B cell (primary cell): ENCODE results near the gene PTPRT. TPM values are rescaled to one million over a fixed set of nuclear protein-coding genes. Genes with fewer than 3 reads are reported as not detected.

Source experiments
- ATAC-seq: fragments of 200-7000 bp; cut with Tn5 transposase; one replicate; pipeline ENCODE4 v1.10.0; 2021; ENCODE audit warnings: low read depth, mild to moderate bottlenecking, moderate number of reproducible peaks, moderate library complexity
- CTCF ChIA-PET: fragments of 350-600 bp; sonication (Branson Sonifier 250); formaldehyde crosslinking; loops from one replicate; lab custom pipeline; 2021; ENCODE audit warnings: antibody characterized with exemption, inconsistent platforms; lab: Charles Lee
- POLR2A ChIA-PET: fragments of 350-600 bp; sonication (Branson Sonifier 250); formaldehyde crosslinking; loops from one replicate; lab custom pipeline; 2021; ENCODE audit warnings: antibody characterized with exemption; lab: Charles Lee
- DNase-seq: peaks from one replicate; pipeline ENCODE4 v3.0.0; 2013
- H2AFZ ChIP-seq: 2 replicates; pipeline ENCODE4 v1.6.1; 2012; ENCODE audit warnings: mild to moderate bottlenecking, low read depth, low read length; ENCODE audit not compliant: insufficient read depth, poor library complexity, severe bottlenecking
- H3K27ac ChIP-seq, 2 donors: 1 replicate in 1 of 2; 2 replicates in 1 of 2; pipeline ENCODE4 v1.5.1; 2012 to 2013; ENCODE audit warnings: low read length in 2 of 2, mild to moderate bottlenecking in 2 of 2, moderate library complexity in 1 of 2
- H3K27me3 ChIP-seq, 4 experiments: fragments of 200-600 bp in 1 of 4; sonication (generic) in 1 of 4; replicated peaks in 1 of 4; 1 replicate in 2 of 4; 2 replicates in 2 of 4; pipeline versions ENCODE4 v1.6.1 to v1.7.0; 2013 to 2016; ENCODE audit warnings: low read length in 3 of 4, mild to moderate bottlenecking in 2 of 4, mixed read lengths in 1 of 4, moderate library complexity in 1 of 4; ENCODE audit not compliant: insufficient read depth in 4 of 4, control insufficient read depth in 3 of 4; ENCODE audit errors: control extremely low read depth in 1 of 4
- H3K36me3 ChIP-seq, 2 experiments: replicated peaks in 1 of 2; 1 replicate in 1 of 2; 2 replicates in 1 of 2; pipeline versions ENCODE4 v1.6.1 to v1.7.1; 2013; ENCODE audit warnings: low read length in 1 of 2; ENCODE audit not compliant: insufficient read depth in 2 of 2, control insufficient read depth in 1 of 2; ENCODE audit errors: control extremely low read depth in 1 of 2, extremely low read depth in 1 of 2
- H3K4me1 ChIP-seq, 2 donors: fragments of 200-600 bp in 1 of 2; sonication (generic) in 1 of 2; 1 replicate in 1 of 2; 2 replicates in 1 of 2; pipeline versions ENCODE4 v1.5.1 to v1.6.1; 2013 to 2017; ENCODE audit warnings: low read length in 2 of 2; ENCODE audit not compliant: control insufficient read depth in 2 of 2, insufficient read depth in 2 of 2
- H3K4me2 ChIP-seq: replicated peaks from 2 replicates; pipeline ENCODE3; 2012; ENCODE audit warnings: mild to moderate bottlenecking, low read depth, low read length; ENCODE audit not compliant: poor library complexity, severe bottlenecking
- H3K4me3 ChIP-seq, 5 experiments: fragments of 200-600 bp in 1 of 5; sonication (generic) in 1 of 5; 1 replicate in 3 of 5; 2 replicates in 2 of 5; pipeline versions ENCODE4 v1.5.1 to v1.7.0; 2011 to 2016; ENCODE audit warnings: low read length in 4 of 5, mild to moderate bottlenecking in 4 of 5, low read depth in 2 of 5, control low read depth in 1 of 5, moderate library complexity in 1 of 5; ENCODE audit not compliant: insufficient read depth in 1 of 5; ENCODE audit errors: control extremely low read depth in 1 of 5, extremely low read depth in 1 of 5
- H3K79me2 ChIP-seq: fragments of 200-600 bp; sonication (generic); one replicate; pipeline ENCODE4 v1.6.0; 2016; ENCODE audit warnings: low read length; ENCODE audit not compliant: control insufficient read depth, insufficient read depth
- H3K9ac ChIP-seq: fragments of 200-600 bp; sonication (generic); 2 replicates; pipeline ENCODE4 v1.6.1; 2017; ENCODE audit warnings: mild to moderate bottlenecking, low read length, moderate library complexity
- H3K9me3 ChIP-seq, 3 donors: one replicate each; pipeline versions ENCODE4 v1.6.1 to v1.7.1; 2013; ENCODE audit warnings: low read length in 2 of 3; ENCODE audit not compliant: control insufficient read depth in 2 of 3, insufficient read depth in 1 of 3; ENCODE audit errors: control extremely low read depth in 1 of 3
- H4K20me1 ChIP-seq: 2 replicates; pipeline ENCODE4 v1.6.0; 2012; ENCODE audit warnings: mild to moderate bottlenecking, low read length; ENCODE audit not compliant: insufficient read depth, control insufficient read depth, poor library complexity, severe bottlenecking
- H3K27ac Mint-ChIP-seq: one replicate; pipeline ENCODE4 v1.8.0; 2021; ENCODE audit warnings: mixed read lengths
- H3K27me3 Mint-ChIP-seq: one replicate; pipeline ENCODE4 v1.8.0; 2021; ENCODE audit warnings: mixed read lengths
- H3K4me1 Mint-ChIP-seq: one replicate; pipeline ENCODE4 v1.8.0; 2021; ENCODE audit warnings: mixed read lengths
- H3K4me3 Mint-ChIP-seq: one replicate; pipeline ENCODE4 v1.8.0; 2021; ENCODE audit warnings: mixed read lengths
- H3K9me3 Mint-ChIP-seq: one replicate; pipeline ENCODE4 v1.8.0; 2022; ENCODE audit warnings: mixed read lengths; ENCODE audit not compliant: insufficient read depth
- CTCF ChIP-seq: fragments of 200-600 bp; IDR thresholded peaks from one replicate; pipeline ENCODE4 v1.8.0; 2022; ENCODE audit warnings: antibody characterized with exemption, mild to moderate bottlenecking
- EZH2 ChIP-seq: IDR thresholded peaks from 2 replicates; pipeline ENCODE4 v1.6.1; 2012; ENCODE audit warnings: borderline replicate concordance, low read depth, mild to moderate bottlenecking, moderate library complexity, low read length; ENCODE audit not compliant: insufficient read depth, poor library complexity, severe bottlenecking
- WGBS: methylation state at CpG from one replicate; pipeline ENCODE4 v1.1.5; 2013; ENCODE audit warnings: missing lambda C conversion rate; ENCODE audit not compliant: insufficient coverage; 5-methylcytosine and 5-hydroxymethylcytosine counted together
- intact Hi-C: fragments of 100-400 bp; cut with micrococcal nuclease; formaldehyde crosslinking; loops from one replicate; pipeline ENCODE4 v1.10.0; 2022
- polyA plus RNA-seq: library from polyadenylated mRNA; depleted of rRNA; stranded (reverse); fragments of >200 nt; gene quantifications from 2 replicates; pipeline ENCODE4 v1.2.3, GENCODE V29; 2012
- total RNA-seq, 2 donors: library from RNA; stranded (reverse); fragments of 120-200 nt in 1 of 2; gene quantifications; 1 replicate in 1 of 2; 2 replicates in 1 of 2; pipeline versions ENCODE4 v1.2.3 to v1.2.4, GENCODE V29; 2013 to 2022

The PTPRT gene
- total and polyA plus RNA-seq, 2 donors (not counting 1 experiment from before 2014, with no cell fraction given) = not detected

GRCh38 chr20:42889517-42889916, 300.2 kb downstream of the PTPRT start:
- peaks cover 0 to 4% (median 0%) of the 10 kb centered on the region in 3 donors for H3K9me3 ChIP-seq
- H3K27me3 ChIP-seq = no peaks in the 10 kb centered on the region
- DNase-seq (no peak), ATAC-seq (no peak)
- no peaks in the 10 kb centered on the region for H3K4me1 ChIP-seq
- no peaks in the 10 kb centered on the region for H4K20me1 ChIP-seq
- H3K4me2 ChIP-seq = no peak overlapping the region
- intact Hi-C loops = no loop called here
- ChIA-PET POLR2A (no interaction called here), CTCF (no interaction called here)
- H3K27ac ChIP-seq = no peak overlapping the region
- H2AFZ ChIP-seq = no peak overlapping the region
- no peaks in the 10 kb centered on the region for H3K36me3 ChIP-seq
- H3K79me2 ChIP-seq = no peaks in the 10 kb centered on the region
- no peak overlapping the region for H3K9ac ChIP-seq
- H3K9me3 Mint-ChIP-seq = peaks cover 3% of the 10 kb centered on the region
- H3K4me1 Mint-ChIP-seq = no peaks in the 10 kb centered on the region
- no peak overlapping the region for H3K4me3 Mint-ChIP-seq
- 75% methylated on average over 3 of the region's 3 CpGs for WGBS
- no peaks in the 10 kb centered on the region for H3K27me3 Mint-ChIP-seq
- no peak overlapping the region for H3K27ac Mint-ChIP-seq
- TF ChIP-seq EZH2 (no peak), CTCF (no peak)
- H3K4me3 ChIP-seq = no peak overlapping the region

- Histone ChIP-seq H3K9me3 (no peaks in the 10 kb centered on the region), H4K20me1 (no peaks in the 10 kb centered on the region), H3K4me3 (no peak overlapping the region), H3K36me3 (no peaks in the 10 kb centered on the region), H2AFZ (no peak overlapping the region), H3K4me1 (no peaks in the 10 kb centered on the region), H3K27me3 (no peaks in the 10 kb centered on the region), H3K9ac (no peak overlapping the region), H3K27ac (no peak overlapping the region), H3K79me2 (no peaks in the 10 kb centered on the region), H3K4me2 (no peak overlapping the region)
- H3K4me1 Mint-ChIP-seq = no peaks in the 10 kb centered on the region
- POLR2A ChIA-PET = no interaction called here
- 63% methylated on average over 1 of the region's 3 CpGs for WGBS
- TF ChIP-seq EZH2 (no peak), CTCF (no peak)
- ATAC-seq (no peak), DNase-seq (no peak)
- intact Hi-C loops = no loop called here
- H3K9me3 Mint-ChIP-seq = peaks cover 3% of the 10 kb centered on the region
- H3K27ac Mint-ChIP-seq = no peak overlapping the region
- CTCF ChIA-PET = no interaction called here
- H3K27me3 Mint-ChIP-seq = no peaks in the 10 kb centered on the region
- H3K4me3 Mint-ChIP-seq = no peak overlapping the region
These were observed 302.4 kb downstream of the PTPRT start for GRCh38 chr20:42887281-42887680.
